GM23338 (cell line): ENCODE data around the gene MYO5C. TPM values are rescaled to one million over a fixed set of nuclear protein-coding genes. Genes with fewer than 3 reads are reported as not detected.

Source experiments
- ATAC-seq: fragments of 200-7000 bp; cut with Tn5 transposase; 3 replicates; pipeline ENCODE4 v1.9.1; 2020
- DNase-seq: peaks from one replicate; pipeline ENCODE4 v3.0.0-alpha.2; 2015; ENCODE audit warnings: low spot score
- H2AFZ ChIP-seq: fragments of 200-600 bp; sonication (generic); 2 replicates; pipeline ENCODE4 v1.8.0; 2016; ENCODE audit warnings: antibody characterized with exemption, mild to moderate bottlenecking, moderate library complexity
- H3F3A ChIP-seq: fragments of 200-600 bp; sonication (generic); replicated peaks from 2 replicates; pipeline ENCODE4 v1.8.0; 2017; ENCODE audit warnings: antibody characterized with exemption, mixed run types, low read depth
- H3K27ac ChIP-seq: fragments of 200-600 bp; sonication (generic); 2 replicates; pipeline ENCODE4 v1.6.1; 2016; ENCODE audit warnings: low read depth
- H3K27me3 ChIP-seq: fragments of 200-600 bp; sonication (generic); 2 replicates; pipeline ENCODE4 v1.8.0; 2016; ENCODE audit warnings: mild to moderate bottlenecking, mixed run types, moderate library complexity; ENCODE audit not compliant: insufficient read depth
- H3K36me3 ChIP-seq: fragments of 200-600 bp; sonication (generic); 2 replicates; pipeline ENCODE4 v1.8.0; 2016; ENCODE audit warnings: mild to moderate bottlenecking; ENCODE audit not compliant: insufficient read depth
- H3K4me1 ChIP-seq: fragments of 200-600 bp; sonication (generic); 2 replicates; pipeline ENCODE4 v1.8.0; 2016; ENCODE audit warnings: mild to moderate bottlenecking, moderate library complexity; ENCODE audit not compliant: insufficient read depth
- H3K4me2 ChIP-seq: fragments of 200-600 bp; sonication (generic); 2 replicates; pipeline ENCODE4 v1.7.1; 2017; ENCODE audit warnings: mixed run types
- H3K4me3 ChIP-seq: fragments of 200-600 bp; sonication (generic); 2 replicates; pipeline ENCODE4 v1.6.1; 2016; ENCODE audit warnings: mixed run types
- H3K79me2 ChIP-seq: fragments of 200-600 bp; sonication (generic); replicated peaks from 2 replicates; pipeline ENCODE4 v1.8.0; 2017; ENCODE audit warnings: mild to moderate bottlenecking; ENCODE audit not compliant: insufficient read depth
- H3K9me2 ChIP-seq: fragments of 200-600 bp; sonication (generic); 2 replicates; pipeline ENCODE4 v1.8.0; 2017; ENCODE audit not compliant: insufficient read depth
- H4K20me1 ChIP-seq: fragments of 200-600 bp; sonication (generic); replicated peaks from 2 replicates; pipeline ENCODE4 v1.8.0; 2017; ENCODE audit warnings: mild to moderate bottlenecking; ENCODE audit not compliant: insufficient read depth
- H3K27ac Mint-ChIP-seq: 2 replicates; pipeline ENCODE4 v1.8.0; 2020; ENCODE audit warnings: inconsistent platforms, mild to moderate bottlenecking, moderate library complexity, mixed read lengths
- H3K27me3 Mint-ChIP-seq: 3 replicates; pipeline ENCODE4 v1.8.0; 2022; ENCODE audit warnings: low read depth, mild to moderate bottlenecking, moderate library complexity, mixed read lengths, inconsistent platforms; ENCODE audit not compliant: insufficient read depth, poor library complexity
- H3K36me3 Mint-ChIP-seq: 3 replicates; pipeline ENCODE4 v1.8.0; 2021; ENCODE audit warnings: low read depth, mild to moderate bottlenecking, inconsistent platforms, moderate library complexity, mixed read lengths
- H3K4me1 Mint-ChIP-seq: 3 replicates; pipeline ENCODE4 v1.8.0; 2020; ENCODE audit warnings: mild to moderate bottlenecking, inconsistent platforms, mixed read lengths
- H3K4me3 Mint-ChIP-seq: 3 replicates; pipeline ENCODE4 v1.8.0; 2021; ENCODE audit warnings: moderate library complexity, mild to moderate bottlenecking, inconsistent platforms, mixed read lengths
- H3K9me3 Mint-ChIP-seq: 3 replicates; pipeline ENCODE4 v1.8.0; 2020; ENCODE audit warnings: moderate library complexity, mild to moderate bottlenecking, inconsistent platforms, mixed read lengths
- CREB1 ChIP-seq: fragments of 250-450 bp; sonication (Bioruptor Pico); IDR thresholded peaks from 2 replicates; pipeline ENCODE4 v1.5.0; 2020; ENCODE audit warnings: low read depth, mild to moderate bottlenecking, moderate library complexity
- EZH2 ChIP-seq: fragments of 200-600 bp; sonication (generic); IDR thresholded peaks from one replicate; pipeline ENCODE4 v1.8.0; 2017; ENCODE audit warnings: antibody characterized with exemption, mild to moderate bottlenecking, low read depth; ENCODE audit not compliant: unreplicated experiment
- EZH2phosphoT487 ChIP-seq: fragments of 200-600 bp; sonication (generic); IDR thresholded peaks from one replicate; pipeline ENCODE4 v1.8.1; 2018; ENCODE audit warnings: antibody characterized with exemption; ENCODE audit not compliant: unreplicated experiment
- JUNB ChIP-seq: IDR thresholded peaks from one replicate; pipeline ENCODE4 v1.6.1; 2016; ENCODE audit warnings: antibody characterized with exemption; ENCODE audit not compliant: unreplicated experiment
- NANOG ChIP-seq: IDR thresholded peaks from 2 replicates; pipeline ENCODE4 v1.6.1; 2016; ENCODE audit warnings: antibody characterized with exemption, borderline replicate concordance
- POLR2AphosphoS5 ChIP-seq: IDR thresholded peaks from 2 replicates; pipeline ENCODE4 v1.6.1; 2016; ENCODE audit warnings: antibody characterized with exemption, low read depth
- STAT1 ChIP-seq: IDR thresholded peaks from one replicate; pipeline ENCODE4 v1.6.1; 2016; ENCODE audit warnings: antibody characterized with exemption; ENCODE audit not compliant: unreplicated experiment
- ZNF114 ChIP-seq: fragments of 250-450 bp; sonication (Bioruptor Pico); IDR thresholded peaks from 2 replicates; pipeline ENCODE4 v1.5.0; 2020; ENCODE audit warnings: mild to moderate bottlenecking, moderate library complexity
- ZNF331 ChIP-seq: fragments of 250-450 bp; sonication (Bioruptor Pico); IDR thresholded peaks from 2 replicates; pipeline ENCODE4 v1.5.0; 2020; ENCODE audit warnings: low read depth, mild to moderate bottlenecking, moderate library complexity
- polyA plus RNA-seq: library from polyadenylated mRNA; unstranded; fragments of >200 nt; fragmentation: Nextera tagmentation; extraction: Ambion mirVana; gene quantifications from 2 replicates; pipeline ENCODE4 v1.2.1, GENCODE V29; 2016
- total RNA-seq: library from RNA; depleted of rRNA; stranded (reverse); fragments of >200 nt; shearing (Covaris generic); gene quantifications from 2 replicates; pipeline ENCODE4 v1.2.3, GENCODE V29; 2014
- TF ChIP-seq, protein P1 (sequence below), 2 experiments: fragments of 200-600 bp in 1 of 2; sonication (generic) in 1 of 2; conservative IDR thresholded peaks; 2 replicates each; pipeline versions ENCODE4 v1.5.1 to v1.6.1; 2016 to 2017; ENCODE audit warnings: antibody characterized with exemption in 2 of 2, low read depth in 2 of 2, mild to moderate bottlenecking in 2 of 2, moderate library complexity in 1 of 2
- TF ChIP-seq, protein P2 (sequence below): IDR thresholded peaks from one replicate; pipeline ENCODE4 v1.6.1; 2018; ENCODE audit warnings: antibody characterized with exemption; ENCODE audit not compliant: unreplicated experiment
- TF ChIP-seq, protein P3 (sequence below): IDR thresholded peaks from 2 replicates; pipeline ENCODE4 v1.6.1; 2016; ENCODE audit warnings: antibody characterized with exemption
- TF ChIP-seq, protein P4 (sequence below): fragments of 250-450 bp; sonication (Bioruptor Pico); IDR thresholded peaks from 2 replicates; pipeline ENCODE4 v1.5.0; 2020; ENCODE audit warnings: mild to moderate bottlenecking, moderate library complexity

MYO5C gene
- total and polyA plus RNA-seq, 2 experiments from 2014 or later: 7.9 to 28.8 TPM

DNA sequence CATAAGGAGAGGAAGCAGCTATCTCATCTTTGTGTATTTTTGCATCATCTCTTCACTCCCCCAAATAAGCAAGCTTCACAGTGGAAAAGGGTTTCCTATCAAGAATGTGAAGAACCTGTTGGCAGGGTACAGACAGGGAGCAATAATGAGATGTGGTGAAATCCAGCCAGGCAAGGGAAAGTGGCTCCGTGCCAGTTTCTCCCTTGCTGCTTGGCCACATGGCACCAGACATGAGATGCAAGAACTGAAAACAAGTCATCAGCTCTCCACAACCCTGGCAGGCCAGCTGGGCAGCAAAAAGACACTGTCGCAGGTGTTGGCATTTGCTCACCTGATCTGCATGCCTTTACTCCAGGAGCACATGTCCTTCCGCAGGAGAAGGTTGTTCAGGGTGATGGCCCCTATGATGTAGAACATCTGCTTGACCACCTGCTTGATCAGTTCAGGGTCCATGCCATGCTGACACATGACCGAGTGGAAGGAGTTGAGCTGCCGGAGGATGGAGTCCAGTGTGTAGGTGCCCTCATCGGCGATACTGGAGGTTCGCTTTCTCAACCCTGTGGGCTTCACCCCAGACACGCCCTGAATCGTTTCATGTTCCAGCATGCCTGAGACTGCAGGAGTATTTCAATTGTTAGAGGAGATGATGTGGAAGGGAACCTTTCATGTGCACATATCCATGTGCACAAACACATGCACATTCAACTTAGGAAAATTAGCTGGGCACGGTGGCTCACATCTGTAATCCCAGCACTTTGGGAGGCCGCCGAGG lies 23.3 kb upstream of the MYO5C start:
- DNase-seq (no peak), ATAC-seq (no peak)
- H3K4me1 ChIP-seq: no peaks in the 10 kb centered on the region
- no peak overlapping the region for H3K4me2 ChIP-seq
- no peaks in the 10 kb centered on the region for H3K79me2 ChIP-seq
- TF ChIP-seq, protein P1, sequence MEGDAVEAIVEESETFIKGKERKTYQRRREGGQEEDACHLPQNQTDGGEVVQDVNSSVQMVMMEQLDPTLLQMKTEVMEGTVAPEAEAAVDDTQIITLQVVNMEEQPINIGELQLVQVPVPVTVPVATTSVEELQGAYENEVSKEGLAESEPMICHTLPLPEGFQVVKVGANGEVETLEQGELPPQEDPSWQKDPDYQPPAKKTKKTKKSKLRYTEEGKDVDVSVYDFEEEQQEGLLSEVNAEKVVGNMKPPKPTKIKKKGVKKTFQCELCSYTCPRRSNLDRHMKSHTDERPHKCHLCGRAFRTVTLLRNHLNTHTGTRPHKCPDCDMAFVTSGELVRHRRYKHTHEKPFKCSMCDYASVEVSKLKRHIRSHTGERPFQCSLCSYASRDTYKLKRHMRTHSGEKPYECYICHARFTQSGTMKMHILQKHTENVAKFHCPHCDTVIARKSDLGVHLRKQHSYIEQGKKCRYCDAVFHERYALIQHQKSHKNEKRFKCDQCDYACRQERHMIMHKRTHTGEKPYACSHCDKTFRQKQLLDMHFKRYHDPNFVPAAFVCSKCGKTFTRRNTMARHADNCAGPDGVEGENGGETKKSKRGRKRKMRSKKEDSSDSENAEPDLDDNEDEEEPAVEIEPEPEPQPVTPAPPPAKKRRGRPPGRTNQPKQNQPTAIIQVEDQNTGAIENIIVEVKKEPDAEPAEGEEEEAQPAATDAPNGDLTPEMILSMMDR (conservative IDR thresholded peaks at IDR 0.05; ENCODE audit: low read depth in 2 of 2): no peak
- TF ChIP-seq CREB1 (CRISPR knock-in tag): no peak
- TF ChIP-seq POLR2AphosphoS5: no peak
- TF ChIP-seq ZNF114 (CRISPR knock-in tag): no peak
- TF ChIP-seq, protein P2, sequence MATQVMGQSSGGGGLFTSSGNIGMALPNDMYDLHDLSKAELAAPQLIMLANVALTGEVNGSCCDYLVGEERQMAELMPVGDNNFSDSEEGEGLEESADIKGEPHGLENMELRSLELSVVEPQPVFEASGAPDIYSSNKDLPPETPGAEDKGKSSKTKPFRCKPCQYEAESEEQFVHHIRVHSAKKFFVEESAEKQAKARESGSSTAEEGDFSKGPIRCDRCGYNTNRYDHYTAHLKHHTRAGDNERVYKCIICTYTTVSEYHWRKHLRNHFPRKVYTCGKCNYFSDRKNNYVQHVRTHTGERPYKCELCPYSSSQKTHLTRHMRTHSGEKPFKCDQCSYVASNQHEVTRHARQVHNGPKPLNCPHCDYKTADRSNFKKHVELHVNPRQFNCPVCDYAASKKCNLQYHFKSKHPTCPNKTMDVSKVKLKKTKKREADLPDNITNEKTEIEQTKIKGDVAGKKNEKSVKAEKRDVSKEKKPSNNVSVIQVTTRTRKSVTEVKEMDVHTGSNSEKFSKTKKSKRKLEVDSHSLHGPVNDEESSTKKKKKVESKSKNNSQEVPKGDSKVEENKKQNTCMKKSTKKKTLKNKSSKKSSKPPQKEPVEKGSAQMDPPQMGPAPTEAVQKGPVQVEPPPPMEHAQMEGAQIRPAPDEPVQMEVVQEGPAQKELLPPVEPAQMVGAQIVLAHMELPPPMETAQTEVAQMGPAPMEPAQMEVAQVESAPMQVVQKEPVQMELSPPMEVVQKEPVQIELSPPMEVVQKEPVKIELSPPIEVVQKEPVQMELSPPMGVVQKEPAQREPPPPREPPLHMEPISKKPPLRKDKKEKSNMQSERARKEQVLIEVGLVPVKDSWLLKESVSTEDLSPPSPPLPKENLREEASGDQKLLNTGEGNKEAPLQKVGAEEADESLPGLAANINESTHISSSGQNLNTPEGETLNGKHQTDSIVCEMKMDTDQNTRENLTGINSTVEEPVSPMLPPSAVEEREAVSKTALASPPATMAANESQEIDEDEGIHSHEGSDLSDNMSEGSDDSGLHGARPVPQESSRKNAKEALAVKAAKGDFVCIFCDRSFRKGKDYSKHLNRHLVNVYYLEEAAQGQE: no peak
- TF ChIP-seq, protein P3, sequence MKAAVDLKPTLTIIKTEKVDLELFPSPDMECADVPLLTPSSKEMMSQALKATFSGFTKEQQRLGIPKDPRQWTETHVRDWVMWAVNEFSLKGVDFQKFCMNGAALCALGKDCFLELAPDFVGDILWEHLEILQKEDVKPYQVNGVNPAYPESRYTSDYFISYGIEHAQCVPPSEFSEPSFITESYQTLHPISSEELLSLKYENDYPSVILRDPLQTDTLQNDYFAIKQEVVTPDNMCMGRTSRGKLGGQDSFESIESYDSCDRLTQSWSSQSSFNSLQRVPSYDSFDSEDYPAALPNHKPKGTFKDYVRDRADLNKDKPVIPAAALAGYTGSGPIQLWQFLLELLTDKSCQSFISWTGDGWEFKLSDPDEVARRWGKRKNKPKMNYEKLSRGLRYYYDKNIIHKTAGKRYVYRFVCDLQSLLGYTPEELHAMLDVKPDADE: no peak
- no peak for TF ChIP-seq STAT1
- TF ChIP-seq EZH2phosphoT487: no peak
- TF ChIP-seq JUNB: no peak
- TF ChIP-seq NANOG: no peak
- TF ChIP-seq, protein P4, sequence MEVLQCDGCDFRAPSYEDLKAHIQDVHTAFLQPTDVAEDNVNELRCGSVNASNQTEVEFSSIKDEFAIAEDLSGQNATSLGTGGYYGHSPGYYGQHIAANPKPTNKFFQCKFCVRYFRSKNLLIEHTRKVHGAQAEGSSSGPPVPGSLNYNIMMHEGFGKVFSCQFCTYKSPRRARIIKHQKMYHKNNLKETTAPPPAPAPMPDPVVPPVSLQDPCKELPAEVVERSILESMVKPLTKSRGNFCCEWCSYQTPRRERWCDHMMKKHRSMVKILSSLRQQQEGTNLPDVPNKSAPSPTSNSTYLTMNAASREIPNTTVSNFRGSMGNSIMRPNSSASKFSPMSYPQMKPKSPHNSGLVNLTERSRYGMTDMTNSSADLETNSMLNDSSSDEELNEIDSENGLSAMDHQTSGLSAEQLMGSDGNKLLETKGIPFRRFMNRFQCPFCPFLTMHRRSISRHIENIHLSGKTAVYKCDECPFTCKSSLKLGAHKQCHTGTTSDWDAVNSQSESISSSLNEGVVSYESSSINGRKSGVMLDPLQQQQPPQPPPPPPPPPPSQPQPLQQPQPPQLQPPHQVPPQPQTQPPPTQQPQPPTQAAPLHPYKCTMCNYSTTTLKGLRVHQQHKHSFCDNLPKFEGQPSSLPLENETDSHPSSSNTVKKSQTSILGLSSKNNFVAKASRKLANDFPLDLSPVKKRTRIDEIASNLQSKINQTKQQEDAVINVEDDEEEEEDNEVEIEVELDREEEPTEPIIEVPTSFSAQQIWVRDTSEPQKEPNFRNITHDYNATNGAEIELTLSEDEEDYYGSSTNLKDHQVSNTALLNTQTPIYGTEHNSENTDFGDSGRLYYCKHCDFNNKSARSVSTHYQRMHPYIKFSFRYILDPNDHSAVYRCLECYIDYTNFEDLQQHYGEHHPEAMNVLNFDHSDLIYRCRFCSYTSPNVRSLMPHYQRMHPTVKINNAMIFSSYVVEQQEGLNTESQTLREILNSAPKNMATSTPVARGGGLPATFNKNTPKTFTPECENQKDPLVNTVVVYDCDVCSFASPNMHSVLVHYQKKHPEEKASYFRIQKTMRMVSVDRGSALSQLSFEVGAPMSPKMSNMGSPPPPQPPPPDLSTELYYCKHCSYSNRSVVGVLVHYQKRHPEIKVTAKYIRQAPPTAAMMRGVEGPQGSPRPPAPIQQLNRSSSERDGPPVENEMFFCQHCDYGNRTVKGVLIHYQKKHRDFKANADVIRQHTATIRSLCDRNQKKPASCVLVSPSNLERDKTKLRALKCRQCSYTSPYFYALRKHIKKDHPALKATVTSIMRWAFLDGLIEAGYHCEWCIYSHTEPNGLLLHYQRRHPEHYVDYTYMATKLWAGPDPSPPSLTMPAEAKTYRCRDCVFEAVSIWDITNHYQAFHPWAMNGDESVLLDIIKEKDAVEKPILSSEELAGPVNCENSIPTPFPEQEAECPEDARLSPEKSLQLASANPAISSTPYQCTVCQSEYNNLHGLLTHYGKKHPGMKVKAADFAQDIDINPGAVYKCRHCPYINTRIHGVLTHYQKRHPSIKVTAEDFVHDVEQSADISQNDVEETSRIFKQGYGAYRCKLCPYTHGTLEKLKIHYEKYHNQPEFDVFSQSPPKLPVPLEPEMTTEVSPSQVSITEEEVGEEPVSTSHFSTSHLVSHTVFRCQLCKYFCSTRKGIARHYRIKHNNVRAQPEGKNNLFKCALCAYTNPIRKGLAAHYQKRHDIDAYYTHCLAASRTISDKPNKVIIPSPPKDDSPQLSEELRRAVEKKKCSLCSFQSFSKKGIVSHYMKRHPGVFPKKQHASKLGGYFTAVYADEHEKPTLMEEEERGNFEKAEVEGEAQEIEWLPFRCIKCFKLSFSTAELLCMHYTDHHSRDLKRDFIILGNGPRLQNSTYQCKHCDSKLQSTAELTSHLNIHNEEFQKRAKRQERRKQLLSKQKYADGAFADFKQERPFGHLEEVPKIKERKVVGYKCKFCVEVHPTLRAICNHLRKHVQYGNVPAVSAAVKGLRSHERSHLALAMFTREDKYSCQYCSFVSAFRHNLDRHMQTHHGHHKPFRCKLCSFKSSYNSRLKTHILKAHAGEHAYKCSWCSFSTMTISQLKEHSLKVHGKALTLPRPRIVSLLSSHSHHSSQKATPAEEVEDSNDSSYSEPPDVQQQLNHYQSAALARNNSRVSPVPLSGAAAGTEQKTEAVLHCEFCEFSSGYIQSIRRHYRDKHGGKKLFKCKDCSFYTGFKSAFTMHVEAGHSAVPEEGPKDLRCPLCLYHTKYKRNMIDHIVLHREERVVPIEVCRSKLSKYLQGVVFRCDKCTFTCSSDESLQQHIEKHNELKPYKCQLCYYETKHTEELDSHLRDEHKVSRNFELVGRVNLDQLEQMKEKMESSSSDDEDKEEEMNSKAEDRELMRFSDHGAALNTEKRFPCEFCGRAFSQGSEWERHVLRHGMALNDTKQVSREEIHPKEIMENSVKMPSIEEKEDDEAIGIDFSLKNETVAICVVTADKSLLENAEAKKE (CRISPR knock-in tag): no peak
- no peak for TF ChIP-seq EZH2
- TF ChIP-seq ZNF331 (CRISPR knock-in tag): no peak
- H3K27ac ChIP-seq: no peak overlapping the region
- H3K9me3 Mint-ChIP-seq: no peaks in the 10 kb centered on the region
- H3K27ac Mint-ChIP-seq: no peak overlapping the region
- H3K9me2 ChIP-seq: no peaks in the 10 kb centered on the region
- H3K36me3 Mint-ChIP-seq: peaks cover 18% of the 10 kb centered on the region
- no peaks in the 10 kb centered on the region for H3K4me1 Mint-ChIP-seq
- H3K27me3 Mint-ChIP-seq: peaks cover 4% of the 10 kb centered on the region
- peaks cover 2% of the 10 kb centered on the region; the same call in 1 of the 2 replicates for H3K36me3 ChIP-seq
- no peak overlapping the region for H3K4me3 Mint-ChIP-seq
- H4K20me1 ChIP-seq: no peaks in the 10 kb centered on the region
- no peak overlapping the region for H2AFZ ChIP-seq
- H3K27me3 ChIP-seq: no peaks in the 10 kb centered on the region
- no peak overlapping the region for H3K4me3 ChIP-seq
- no peaks in the 10 kb centered on the region for H3F3A ChIP-seq
